GM23338 (cell line): ENCODE results near the gene PCK2. TPM values are rescaled to one million over a fixed set of nuclear protein-coding genes. Genes with fewer than 3 reads are reported as not detected.

Experiments used
- ATAC-seq: fragments of 200-7000 bp; cut with Tn5 transposase; 3 replicates; pipeline ENCODE4 v1.9.1; 2020
- DNase-seq: peaks from one replicate; pipeline ENCODE4 v3.0.0-alpha.2; 2015; ENCODE audit warnings: low spot score
- H2AFZ ChIP-seq: fragments of 200-600 bp; sonication (generic); 2 replicates; pipeline ENCODE4 v1.8.0; 2016; ENCODE audit warnings: antibody characterized with exemption, mild to moderate bottlenecking, moderate library complexity
- H3F3A ChIP-seq: fragments of 200-600 bp; sonication (generic); replicated peaks from 2 replicates; pipeline ENCODE4 v1.8.0; 2017; ENCODE audit warnings: antibody characterized with exemption, mixed run types, low read depth
- H3K27ac ChIP-seq: fragments of 200-600 bp; sonication (generic); 2 replicates; pipeline ENCODE4 v1.6.1; 2016; ENCODE audit warnings: low read depth
- H3K27me3 ChIP-seq: fragments of 200-600 bp; sonication (generic); 2 replicates; pipeline ENCODE4 v1.8.0; 2016; ENCODE audit warnings: mild to moderate bottlenecking, mixed run types, moderate library complexity; ENCODE audit not compliant: insufficient read depth
- H3K36me3 ChIP-seq: fragments of 200-600 bp; sonication (generic); 2 replicates; pipeline ENCODE4 v1.8.0; 2016; ENCODE audit warnings: mild to moderate bottlenecking; ENCODE audit not compliant: insufficient read depth
- H3K4me1 ChIP-seq: fragments of 200-600 bp; sonication (generic); 2 replicates; pipeline ENCODE4 v1.8.0; 2016; ENCODE audit warnings: mild to moderate bottlenecking, moderate library complexity; ENCODE audit not compliant: insufficient read depth
- H3K4me2 ChIP-seq: fragments of 200-600 bp; sonication (generic); 2 replicates; pipeline ENCODE4 v1.7.1; 2017; ENCODE audit warnings: mixed run types
- H3K4me3 ChIP-seq: fragments of 200-600 bp; sonication (generic); 2 replicates; pipeline ENCODE4 v1.6.1; 2016; ENCODE audit warnings: mixed run types
- H3K79me2 ChIP-seq: fragments of 200-600 bp; sonication (generic); replicated peaks from 2 replicates; pipeline ENCODE4 v1.8.0; 2017; ENCODE audit warnings: mild to moderate bottlenecking; ENCODE audit not compliant: insufficient read depth
- H3K9me2 ChIP-seq: fragments of 200-600 bp; sonication (generic); 2 replicates; pipeline ENCODE4 v1.8.0; 2017; ENCODE audit not compliant: insufficient read depth
- H4K20me1 ChIP-seq: fragments of 200-600 bp; sonication (generic); replicated peaks from 2 replicates; pipeline ENCODE4 v1.8.0; 2017; ENCODE audit warnings: mild to moderate bottlenecking; ENCODE audit not compliant: insufficient read depth
- H3K27ac Mint-ChIP-seq: 2 replicates; pipeline ENCODE4 v1.8.0; 2020; ENCODE audit warnings: inconsistent platforms, mild to moderate bottlenecking, moderate library complexity, mixed read lengths
- H3K27me3 Mint-ChIP-seq: 3 replicates; pipeline ENCODE4 v1.8.0; 2022; ENCODE audit warnings: low read depth, mild to moderate bottlenecking, moderate library complexity, mixed read lengths, inconsistent platforms; ENCODE audit not compliant: insufficient read depth, poor library complexity
- H3K36me3 Mint-ChIP-seq: 3 replicates; pipeline ENCODE4 v1.8.0; 2021; ENCODE audit warnings: low read depth, mild to moderate bottlenecking, inconsistent platforms, moderate library complexity, mixed read lengths
- H3K4me1 Mint-ChIP-seq: 3 replicates; pipeline ENCODE4 v1.8.0; 2020; ENCODE audit warnings: mild to moderate bottlenecking, inconsistent platforms, mixed read lengths
- H3K4me3 Mint-ChIP-seq: 3 replicates; pipeline ENCODE4 v1.8.0; 2021; ENCODE audit warnings: moderate library complexity, mild to moderate bottlenecking, inconsistent platforms, mixed read lengths
- H3K9me3 Mint-ChIP-seq: 3 replicates; pipeline ENCODE4 v1.8.0; 2020; ENCODE audit warnings: moderate library complexity, mild to moderate bottlenecking, inconsistent platforms, mixed read lengths
- CREB1 ChIP-seq: fragments of 250-450 bp; sonication (Bioruptor Pico); IDR thresholded peaks from 2 replicates; pipeline ENCODE4 v1.5.0; 2020; ENCODE audit warnings: low read depth, mild to moderate bottlenecking, moderate library complexity
- CTCF ChIP-seq, 2 experiments: fragments of 200-600 bp in 1 of 2; sonication (generic) in 1 of 2; conservative IDR thresholded peaks; 2 replicates each; pipeline versions ENCODE4 v1.5.1 to v1.6.1; 2016 to 2017; ENCODE audit warnings: antibody characterized with exemption in 2 of 2, low read depth in 2 of 2, mild to moderate bottlenecking in 2 of 2, moderate library complexity in 1 of 2
- ETS1 ChIP-seq: IDR thresholded peaks from 2 replicates; pipeline ENCODE4 v1.6.1; 2016; ENCODE audit warnings: antibody characterized with exemption
- EZH2 ChIP-seq: fragments of 200-600 bp; sonication (generic); IDR thresholded peaks from one replicate; pipeline ENCODE4 v1.8.0; 2017; ENCODE audit warnings: antibody characterized with exemption, mild to moderate bottlenecking, low read depth; ENCODE audit not compliant: unreplicated experiment
- EZH2phosphoT487 ChIP-seq: fragments of 200-600 bp; sonication (generic); IDR thresholded peaks from one replicate; pipeline ENCODE4 v1.8.1; 2018; ENCODE audit warnings: antibody characterized with exemption; ENCODE audit not compliant: unreplicated experiment
- JUNB ChIP-seq: IDR thresholded peaks from one replicate; pipeline ENCODE4 v1.6.1; 2016; ENCODE audit warnings: antibody characterized with exemption; ENCODE audit not compliant: unreplicated experiment
- NANOG ChIP-seq: IDR thresholded peaks from 2 replicates; pipeline ENCODE4 v1.6.1; 2016; ENCODE audit warnings: antibody characterized with exemption, borderline replicate concordance
- POLR2AphosphoS5 ChIP-seq: IDR thresholded peaks from 2 replicates; pipeline ENCODE4 v1.6.1; 2016; ENCODE audit warnings: antibody characterized with exemption, low read depth
- REST ChIP-seq: IDR thresholded peaks from one replicate; pipeline ENCODE4 v1.6.1; 2018; ENCODE audit warnings: antibody characterized with exemption; ENCODE audit not compliant: unreplicated experiment
- STAT1 ChIP-seq: IDR thresholded peaks from one replicate; pipeline ENCODE4 v1.6.1; 2016; ENCODE audit warnings: antibody characterized with exemption; ENCODE audit not compliant: unreplicated experiment
- ZNF114 ChIP-seq: fragments of 250-450 bp; sonication (Bioruptor Pico); IDR thresholded peaks from 2 replicates; pipeline ENCODE4 v1.5.0; 2020; ENCODE audit warnings: mild to moderate bottlenecking, moderate library complexity
- ZNF331 ChIP-seq: fragments of 250-450 bp; sonication (Bioruptor Pico); IDR thresholded peaks from 2 replicates; pipeline ENCODE4 v1.5.0; 2020; ENCODE audit warnings: low read depth, mild to moderate bottlenecking, moderate library complexity
- ZNF462 ChIP-seq: fragments of 250-450 bp; sonication (Bioruptor Pico); IDR thresholded peaks from 2 replicates; pipeline ENCODE4 v1.5.0; 2020; ENCODE audit warnings: mild to moderate bottlenecking, moderate library complexity
- polyA plus RNA-seq: library from polyadenylated mRNA; unstranded; fragments of >200 nt; fragmentation: Nextera tagmentation; extraction: Ambion mirVana; gene quantifications from 2 replicates; pipeline ENCODE4 v1.2.1, GENCODE V29; 2016
- total RNA-seq: library from RNA; depleted of rRNA; stranded (reverse); fragments of >200 nt; shearing (Covaris generic); gene quantifications from 2 replicates; pipeline ENCODE4 v1.2.3, GENCODE V29; 2014

PCK2 gene
- total and polyA plus RNA-seq, 2 experiments from 2014 or later = 53.5 to 103 TPM

GRCh38 chr14:24143511-24143910 lies 49.4 kb downstream of the PCK2 start:
- peaks cover 16% of the 10 kb centered on the region for H4K20me1 ChIP-seq
- peaks cover 21% of the 10 kb centered on the region for H3F3A ChIP-seq
- peaks cover 35% of the 10 kb centered on the region for H3K4me1 Mint-ChIP-seq
- H3K9me3 Mint-ChIP-seq = no peaks in the 10 kb centered on the region
- H2AFZ ChIP-seq = no peak overlapping the region
- no peaks in the 10 kb centered on the region for H3K9me2 ChIP-seq
- peaks cover 49% of the 10 kb centered on the region for H3K36me3 Mint-ChIP-seq
- no peak for TF ChIP-seq ZNF114 (CRISPR knock-in tag)
- no peak for TF ChIP-seq CREB1 (CRISPR knock-in tag)
- no peak for TF ChIP-seq REST
- TF ChIP-seq NANOG = no peak
- no peak for TF ChIP-seq JUNB
- no peak for TF ChIP-seq EZH2
- no peak for TF ChIP-seq ETS1
- no peak for TF ChIP-seq EZH2phosphoT487
- TF ChIP-seq STAT1 = no peak
- TF ChIP-seq POLR2AphosphoS5 = no peak
- TF ChIP-seq ZNF331 = no peak
- no peak for TF ChIP-seq ZNF462 (CRISPR knock-in tag)
- no peak for TF ChIP-seq CTCF (conservative IDR thresholded peaks at IDR 0.05; ENCODE audit: low read depth in 2 of 2)
- H3K27ac ChIP-seq = no peak overlapping the region
- ATAC-seq (no peak), DNase-seq (no peak)
- H3K79me2 ChIP-seq = peaks cover 46% of the 10 kb centered on the region
- H3K27ac Mint-ChIP-seq = no peak overlapping the region
- H3K4me3 Mint-ChIP-seq = no peak overlapping the region
- H3K36me3 ChIP-seq = peaks cover 15% of the 10 kb centered on the region; the same call in 1 of the 2 replicates
- H3K4me3 ChIP-seq = no peak overlapping the region
- H3K27me3 Mint-ChIP-seq = peaks cover 27% of the 10 kb centered on the region
- H3K27me3 ChIP-seq = no peaks in the 10 kb centered on the region
- H3K4me1 ChIP-seq = peaks cover 23% of the 10 kb centered on the region
- no peak overlapping the region for H3K4me2 ChIP-seq
